ENCODE measurements around the gene VWA3A. TPM values are rescaled to one million over a fixed set of nuclear protein-coding genes. Genes with fewer than 3 reads are reported as not detected.

Gene VWA3A
- polyA plus RNA-seq, 2 of the 4 experiments (the other 2 are of a cell fraction) = 0.17 TPM; not detected in 1

DNA sequence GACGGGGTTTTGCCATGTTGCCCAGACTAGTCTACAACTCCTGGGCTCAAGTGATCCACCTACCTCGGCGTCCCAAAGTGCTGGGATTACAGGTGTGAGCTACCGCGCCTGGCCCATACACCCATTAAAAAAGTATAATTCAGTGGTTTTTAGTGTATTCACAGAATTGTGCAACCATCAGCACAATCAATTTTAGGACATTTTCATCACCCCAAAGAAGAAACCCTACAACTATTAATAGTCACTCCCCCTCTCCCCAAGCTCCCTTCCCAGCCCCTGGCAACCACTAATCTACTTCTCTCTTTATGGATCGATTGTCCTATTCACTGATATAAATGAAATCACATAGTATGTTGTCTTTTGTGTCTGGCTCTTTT, 109.9 kb downstream of the VWA3A start:
- TF ChIP-seq, protein P1, sequence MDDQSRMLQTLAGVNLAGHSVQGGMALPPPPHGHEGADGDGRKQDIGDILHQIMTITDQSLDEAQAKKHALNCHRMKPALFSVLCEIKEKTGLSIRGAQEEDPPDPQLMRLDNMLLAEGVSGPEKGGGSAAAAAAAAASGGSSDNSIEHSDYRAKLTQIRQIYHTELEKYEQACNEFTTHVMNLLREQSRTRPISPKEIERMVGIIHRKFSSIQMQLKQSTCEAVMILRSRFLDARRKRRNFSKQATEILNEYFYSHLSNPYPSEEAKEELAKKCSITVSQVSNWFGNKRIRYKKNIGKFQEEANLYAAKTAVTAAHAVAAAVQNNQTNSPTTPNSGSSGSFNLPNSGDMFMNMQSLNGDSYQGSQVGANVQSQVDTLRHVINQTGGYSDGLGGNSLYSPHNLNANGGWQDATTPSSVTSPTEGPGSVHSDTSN (IDR thresholded peaks at IDR 0.05) = no peak
- TF ChIP-seq FOSB (CRISPR knock-in tag; IDR thresholded peaks at IDR 0.05) (no peak), CBX2 (IDR thresholded peaks at IDR 0.05; ENCODE audit: borderline replicate concordance, low read depth) (no peak), ZNF302 (CRISPR knock-in tag; IDR thresholded peaks at IDR 0.05) (no peak), EHMT2 (IDR thresholded peaks at IDR 0.05; ENCODE audit: low read depth) (no peak), CHD4 (IDR thresholded peaks at IDR 0.05; ENCODE audit: borderline replicate concordance) (no peak), NPAS2 (CRISPR knock-in tag; IDR thresholded peaks at IDR 0.05; ENCODE audit: borderline replicate concordance) (no peak), MAZ (IDR thresholded peaks at IDR 0.05; ENCODE audit: borderline replicate concordance, low read depth, low read length) (no peak), FOSL2 (IDR thresholded peaks at IDR 0.05) (no peak), FOSL2 (CRISPR knock-in tag; IDR thresholded peaks at IDR 0.05) (no peak)
- TF ChIP-seq, protein P2, sequence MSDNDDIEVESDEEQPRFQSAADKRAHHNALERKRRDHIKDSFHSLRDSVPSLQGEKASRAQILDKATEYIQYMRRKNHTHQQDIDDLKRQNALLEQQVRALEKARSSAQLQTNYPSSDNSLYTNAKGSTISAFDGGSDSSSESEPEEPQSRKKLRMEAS (IDR thresholded peaks at IDR 0.05) = no peak
- TF ChIP-seq, protein P3, sequence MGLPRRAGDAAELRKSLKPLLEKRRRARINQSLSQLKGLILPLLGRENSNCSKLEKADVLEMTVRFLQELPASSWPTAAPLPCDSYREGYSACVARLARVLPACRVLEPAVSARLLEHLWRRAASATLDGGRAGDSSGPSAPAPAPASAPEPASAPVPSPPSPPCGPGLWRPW (IDR thresholded peaks at IDR 0.05) = no peak
- TF ChIP-seq, protein P4, sequence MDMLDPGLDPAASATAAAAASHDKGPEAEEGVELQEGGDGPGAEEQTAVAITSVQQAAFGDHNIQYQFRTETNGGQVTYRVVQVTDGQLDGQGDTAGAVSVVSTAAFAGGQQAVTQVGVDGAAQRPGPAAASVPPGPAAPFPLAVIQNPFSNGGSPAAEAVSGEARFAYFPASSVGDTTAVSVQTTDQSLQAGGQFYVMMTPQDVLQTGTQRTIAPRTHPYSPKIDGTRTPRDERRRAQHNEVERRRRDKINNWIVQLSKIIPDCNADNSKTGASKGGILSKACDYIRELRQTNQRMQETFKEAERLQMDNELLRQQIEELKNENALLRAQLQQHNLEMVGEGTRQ (IDR thresholded peaks at IDR 0.05) = no peak
- no peak for FAIRE-seq
- peaks cover 20% of the 10 kb centered on the region for H3K4me1 ChIP-seq
- H3K4me2 ChIP-seq = no peak overlapping the region
- WGBS (ENCODE audit: missing lambda C conversion rate) = 93% methylated on average over 6 of the region's 6 CpGs
- ChIA-PET CTCF (interaction anchor here (24.4 kb wide), 1 partner anchor 98 kb away, joined by 320 read pairs; the partner anchor contains the start of gene POLR3E), POLR2A (no interaction called here)
- ATAC-seq = no peak
- DNase-seq (ENCODE audit: low read depth in 1 of 2, low spot score in 1 of 2) = no peak
- H3K27ac ChIP-seq = no peak overlapping the region
- H3K4me3 ChIP-seq = no peak overlapping the region
- H3K9me3 ChIP-seq = no peaks in the 10 kb centered on the region

DNA sequence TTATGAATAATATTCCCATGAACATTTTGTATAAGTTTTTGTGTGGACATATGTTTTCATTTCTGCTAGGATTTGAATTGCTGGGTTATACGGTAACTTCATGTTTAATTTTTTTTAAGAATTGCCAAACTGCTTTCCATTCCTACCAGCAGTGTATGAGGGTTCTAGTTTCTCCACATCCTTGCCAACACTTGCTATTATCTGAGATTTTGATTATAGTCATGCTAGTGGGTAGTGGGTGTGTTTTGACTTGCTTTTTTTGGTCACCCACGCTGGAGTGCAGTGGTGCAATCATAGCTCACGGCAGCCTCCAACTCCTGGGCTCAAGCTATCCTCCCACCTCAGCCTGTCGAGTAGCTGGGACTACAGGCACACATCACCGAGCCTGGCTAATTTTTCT, 110.8 kb downstream of the VWA3A start:
- Histone ChIP-seq H3K4me2 (no peak overlapping the region), H3K27ac (no peak overlapping the region), H3K4me1 (peaks cover 28% of the 10 kb centered on the region), H3K9me3 (no peaks in the 10 kb centered on the region), H3K4me3 (no peak overlapping the region)
- ChIA-PET CTCF (interaction anchor here (9.9 to 24.4 kb wide), 2 partner anchors 7 to 98 kb away, joined by 87 to 320 read pairs; partner anchors contain the start of gene POLR3E), POLR2A (no interaction called here)
- no peak for TF ChIP-seq HOXA7 (CRISPR knock-in tag; IDR thresholded peaks at IDR 0.05)
- no peak for TF ChIP-seq NPAS2 (CRISPR knock-in tag; IDR thresholded peaks at IDR 0.05; ENCODE audit: borderline replicate concordance)
- no peak for TF ChIP-seq HEYL (CRISPR knock-in tag; IDR thresholded peaks at IDR 0.05)
- TF ChIP-seq EP300 (IDR thresholded peaks at IDR 0.05) = no peak
- WGBS (ENCODE audit: missing lambda C conversion rate) = 78% methylated on average over 5 of the region's 5 CpGs
- no peak for ATAC-seq
- no peak for DNase-seq (ENCODE audit: low read depth in 1 of 2, low spot score in 1 of 2)
- no peak for FAIRE-seq

DNA sequence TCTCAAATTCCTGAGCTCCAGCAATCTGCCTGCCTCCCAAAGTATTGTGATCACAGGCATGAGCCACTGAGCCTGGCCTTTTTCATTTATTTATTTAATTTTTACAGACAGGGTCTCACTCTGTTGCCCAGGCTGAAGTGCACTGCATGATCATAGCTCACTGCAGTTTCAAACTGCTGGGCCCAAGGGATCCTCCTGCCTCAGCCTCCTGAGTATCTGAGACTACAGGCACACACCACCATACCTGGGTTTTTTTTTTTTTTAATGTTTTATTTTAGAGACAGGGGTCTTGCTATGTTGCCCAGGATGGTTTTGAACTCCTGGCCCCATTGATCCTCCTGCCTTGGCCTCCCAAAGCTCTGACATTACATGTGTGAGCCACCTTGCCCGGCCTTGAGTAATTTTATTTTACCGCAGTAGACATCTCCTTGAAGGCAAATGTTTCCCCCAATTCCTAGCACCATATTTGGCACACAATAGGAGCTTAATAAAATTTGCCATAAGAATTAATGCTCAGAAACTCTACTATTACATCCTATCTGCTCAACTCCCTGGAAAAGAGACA, 111.8 kb downstream of the VWA3A start:
- ATAC-seq (no peak), DNase-seq (ENCODE audit: low read depth in 1 of 2, low spot score in 1 of 2) (no peak), FAIRE-seq (no peak)
- TF ChIP-seq CHD4 (IDR thresholded peaks at IDR 0.05; ENCODE audit: borderline replicate concordance) (no peak), JUNB (IDR thresholded peaks at IDR 0.05) (no peak), EHMT2 (IDR thresholded peaks at IDR 0.05; ENCODE audit: low read depth) (no peak), BHLHE40 (IDR thresholded peaks at IDR 0.05; ENCODE audit: low read depth, low read length) (no peak), CHD2 (IDR thresholded peaks at IDR 0.05; ENCODE audit: low read length, partially characterized antibody) (no peak), MYC (IDR thresholded peaks at IDR 0.05; ENCODE audit: borderline replicate concordance, low read length) (no peak), KDM1A (IDR thresholded peaks at IDR 0.05; ENCODE audit: low read depth) (no peak), RCOR1 (IDR thresholded peaks at IDR 0.05; ENCODE audit: low read depth, low read length) (no peak), RFX5 (IDR thresholded peaks at IDR 0.05) (no peak), ZC3H11A (IDR thresholded peaks at IDR 0.05) (no peak), FOSB (CRISPR knock-in tag; IDR thresholded peaks at IDR 0.05) (no peak)
- TF ChIP-seq, protein P1 (IDR thresholded peaks at IDR 0.05) = no peak
- TF ChIP-seq, protein P5, sequence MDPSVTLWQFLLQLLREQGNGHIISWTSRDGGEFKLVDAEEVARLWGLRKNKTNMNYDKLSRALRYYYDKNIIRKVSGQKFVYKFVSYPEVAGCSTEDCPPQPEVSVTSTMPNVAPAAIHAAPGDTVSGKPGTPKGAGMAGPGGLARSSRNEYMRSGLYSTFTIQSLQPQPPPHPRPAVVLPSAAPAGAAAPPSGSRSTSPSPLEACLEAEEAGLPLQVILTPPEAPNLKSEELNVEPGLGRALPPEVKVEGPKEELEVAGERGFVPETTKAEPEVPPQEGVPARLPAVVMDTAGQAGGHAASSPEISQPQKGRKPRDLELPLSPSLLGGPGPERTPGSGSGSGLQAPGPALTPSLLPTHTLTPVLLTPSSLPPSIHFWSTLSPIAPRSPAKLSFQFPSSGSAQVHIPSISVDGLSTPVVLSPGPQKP (IDR thresholded peaks at IDR 0.05; ENCODE audit: low read depth, low read length) = no peak
- ChIA-PET POLR2A (no interaction called here), CTCF (interaction anchor here (0.6 to 24.4 kb wide), 7 partner anchors 8 to 1238 kb away, joined by 3 to 320 read pairs (median 5); partner anchors contain the start of gene POLR3E)
- H3K27ac ChIP-seq = no peak overlapping the region
- WGBS (ENCODE audit: missing lambda C conversion rate) = 96% methylated on average over 2 of the region's 2 CpGs
- no peak overlapping the region for H3K4me2 ChIP-seq
- no peak overlapping the region for H3K4me3 ChIP-seq
- H3K9me3 ChIP-seq = no peaks in the 10 kb centered on the region
- H3K4me1 ChIP-seq = peaks cover 22% of the 10 kb centered on the region

Data from A549 (cell line).